CD4-positive, alpha-beta T cell treated with Interleukin-6 for 4 hours (primary cell): Measurements from ENCODE around the gene C21orf91.

Experiments used
- DNase-seq: peaks from one replicate; pipeline ENCODE4 v3.0.0-alpha.2; 2020; ENCODE audit warnings: mixed read lengths

C21orf91 gene

DNA sequence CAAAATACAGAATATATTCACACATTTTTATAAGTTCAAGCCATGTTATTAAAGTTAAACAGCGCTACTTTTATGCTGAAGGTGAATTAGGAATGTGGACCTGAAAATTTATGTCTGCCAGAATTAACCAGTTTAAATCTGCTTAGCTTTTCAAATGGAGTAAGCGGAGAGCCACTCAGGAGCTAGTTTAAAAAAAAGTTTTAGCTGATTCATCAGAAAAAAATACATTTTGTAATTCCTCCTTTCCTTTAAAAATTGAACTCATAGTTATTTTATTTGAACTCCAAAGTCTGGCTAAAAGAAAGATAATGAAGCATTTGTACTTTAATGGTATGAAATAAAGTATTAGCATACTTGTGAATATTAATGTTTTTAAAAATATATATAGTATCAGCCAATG is 21.2 kb downstream of the C21orf91 start:
- no peak for DNase-seq

DNA sequence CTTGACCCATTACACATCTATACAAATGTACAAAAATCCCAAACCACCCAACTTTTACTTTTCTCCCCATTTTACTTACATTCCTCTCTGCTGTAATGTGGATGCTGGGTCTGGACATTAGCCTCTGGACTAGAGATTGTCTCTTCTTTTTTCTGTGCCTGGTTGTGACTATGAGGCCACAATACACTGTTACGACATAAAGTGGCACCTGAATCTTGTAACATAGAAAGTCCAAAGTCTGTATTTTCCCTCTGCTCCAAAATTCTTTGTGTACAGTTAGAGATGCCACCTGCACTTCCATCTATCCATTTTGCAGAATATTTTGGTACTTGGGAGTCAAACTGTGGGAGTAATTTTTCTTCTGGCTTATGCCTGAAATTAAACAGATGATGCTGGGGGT is 22.7 kb downstream of the C21orf91 start:
- DNase-seq: no peak

DNA sequence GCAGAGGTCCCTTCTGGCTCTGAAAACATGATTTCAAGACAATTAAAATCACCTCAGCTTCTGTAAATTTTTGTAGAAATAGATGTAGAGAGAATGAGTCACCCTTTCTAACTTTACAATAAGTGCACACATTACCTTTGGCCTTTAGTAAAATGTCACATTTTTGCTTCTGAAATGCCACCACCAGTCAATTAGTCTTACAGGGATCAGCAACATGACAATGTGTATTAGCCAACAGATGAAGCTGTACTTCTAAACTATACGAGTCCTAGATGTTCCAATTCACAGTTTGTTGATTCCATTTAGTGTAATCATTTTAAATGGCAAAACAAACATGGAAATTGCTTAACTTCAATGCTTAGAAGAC is 23.1 kb downstream of the C21orf91 start:
- DNase-seq: no peak

DNA sequence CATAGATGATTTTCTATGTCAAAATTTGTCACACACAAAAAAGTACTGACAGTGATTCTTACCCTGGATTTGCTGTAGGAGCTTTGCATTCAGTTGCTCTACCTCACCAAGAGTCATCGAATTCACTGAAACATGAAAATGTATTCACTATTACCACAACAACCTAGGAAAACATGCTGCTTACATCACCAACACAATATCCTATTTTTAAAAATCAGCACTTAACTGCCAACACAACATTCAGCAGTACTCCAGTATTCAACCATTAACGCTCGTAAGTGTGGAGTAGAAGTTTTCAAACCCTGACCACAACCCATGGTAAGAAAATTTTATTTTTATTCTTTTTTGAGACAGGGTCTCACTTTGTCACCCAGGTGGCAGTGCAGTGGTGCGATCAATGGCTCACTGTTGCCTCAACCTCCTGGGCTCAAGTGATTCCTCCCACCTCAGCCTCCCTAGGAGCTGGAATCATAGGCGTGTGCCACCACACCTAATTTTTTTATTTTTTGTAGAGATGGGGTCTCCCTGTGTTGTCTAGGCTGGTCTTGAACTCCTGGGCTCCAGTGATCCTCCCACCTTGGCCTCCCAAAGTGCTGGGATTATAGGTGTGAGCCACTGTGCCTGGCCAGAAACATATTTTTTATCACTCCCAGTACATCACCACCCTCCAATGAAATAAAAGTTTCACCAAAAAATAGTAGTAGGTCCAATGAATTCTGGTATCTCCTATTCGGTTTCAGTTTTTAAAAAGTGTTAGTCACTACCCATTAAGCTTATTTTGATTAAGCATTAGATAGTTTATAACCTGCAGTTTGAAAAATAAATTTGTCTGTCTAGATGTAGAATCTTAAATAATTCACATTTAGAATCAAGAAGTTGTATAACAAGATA is 23.8 kb downstream of the C21orf91 start:
- DNase-seq: no peak

DNA sequence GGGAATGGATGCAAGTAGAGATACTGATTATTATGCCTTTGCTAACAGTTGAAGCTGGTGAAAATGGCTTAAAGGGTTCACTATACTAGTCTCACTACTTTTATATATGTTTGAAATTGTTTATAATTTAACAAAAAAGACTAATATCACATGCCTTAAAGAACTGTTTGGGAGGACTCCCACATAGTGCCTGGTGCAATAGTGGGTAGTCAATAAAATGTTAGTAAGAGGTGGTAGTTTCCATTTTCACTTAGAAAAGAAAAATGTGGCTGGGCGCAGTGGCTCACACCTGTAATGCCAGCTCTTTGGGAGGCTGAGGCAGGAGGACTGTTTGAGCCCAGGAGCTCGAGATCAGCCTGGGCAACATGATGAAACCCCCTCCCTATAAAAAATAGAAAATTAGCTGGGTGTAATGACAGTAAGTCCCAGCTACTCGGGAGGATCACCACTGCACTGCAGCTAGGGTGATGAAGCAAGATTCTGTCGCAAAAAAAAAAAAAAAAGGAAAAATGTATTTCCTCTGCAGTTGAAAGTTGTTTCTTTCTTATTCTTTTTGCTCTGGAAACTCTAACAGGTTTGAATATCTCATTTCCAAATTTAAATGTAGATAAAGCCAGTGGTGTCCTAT is 24.5 kb downstream of the C21orf91 start:
- DNase-seq: no peak

DNA sequence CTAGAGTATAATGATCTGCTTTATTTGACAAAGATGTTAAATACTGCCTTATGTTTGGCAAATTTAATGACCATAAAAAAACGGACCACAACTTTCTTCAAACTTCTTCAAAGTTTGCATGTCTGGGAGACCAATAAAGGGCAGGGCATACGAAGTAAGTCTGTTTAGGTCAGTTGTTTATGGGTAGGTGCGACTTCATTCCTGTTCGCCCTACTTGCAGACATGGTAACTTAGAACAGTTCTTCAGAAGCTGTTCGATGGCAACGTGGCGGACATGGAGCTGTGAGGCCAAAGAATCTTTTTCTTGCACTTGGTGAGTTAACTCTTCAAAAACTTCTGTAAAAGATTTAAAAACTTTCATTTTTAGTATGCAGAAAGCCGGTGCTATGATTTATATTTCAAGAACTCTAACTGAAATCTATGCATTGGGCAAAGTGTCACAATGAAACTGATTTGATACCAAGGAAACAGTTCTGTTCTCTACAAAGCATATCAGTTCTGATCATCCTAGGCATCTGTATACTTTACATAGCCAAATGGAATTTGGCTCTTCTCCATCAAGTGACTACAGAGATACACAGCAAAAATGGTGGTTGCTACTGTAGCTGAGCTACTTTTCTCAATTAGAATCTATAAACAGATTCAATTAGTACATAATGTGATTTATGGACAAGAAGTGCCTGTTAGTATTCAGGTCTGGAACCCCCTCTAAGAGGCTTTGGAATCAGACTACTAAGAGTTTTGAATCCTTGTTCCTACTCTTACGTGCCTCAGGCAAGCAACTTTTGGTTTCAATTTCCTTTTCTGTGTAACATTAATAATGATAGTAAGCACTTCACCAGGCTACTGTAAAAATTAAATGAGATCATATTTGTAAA is 25.7 kb downstream of the C21orf91 start:
- no peak for DNase-seq

DNA sequence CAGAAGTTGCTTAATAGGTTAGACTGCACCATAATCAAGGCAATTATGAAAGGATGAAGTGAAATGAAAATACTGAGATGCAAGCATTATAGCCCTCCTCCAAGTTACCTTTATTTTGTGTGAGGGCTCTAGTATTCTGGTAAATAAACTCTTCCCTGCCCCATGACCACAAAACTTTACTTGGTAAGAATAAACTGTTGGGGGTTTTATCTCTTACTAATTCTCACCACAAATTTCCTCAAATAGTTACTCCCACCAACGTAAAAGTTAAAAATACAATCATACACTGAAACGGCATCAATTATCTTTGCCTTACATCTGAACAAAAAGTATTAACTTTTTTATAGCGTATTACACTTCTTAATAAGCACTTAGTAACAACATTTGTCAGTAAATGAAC is 29.5 kb downstream of the C21orf91 start:
- DNase-seq: no peak

DNA sequence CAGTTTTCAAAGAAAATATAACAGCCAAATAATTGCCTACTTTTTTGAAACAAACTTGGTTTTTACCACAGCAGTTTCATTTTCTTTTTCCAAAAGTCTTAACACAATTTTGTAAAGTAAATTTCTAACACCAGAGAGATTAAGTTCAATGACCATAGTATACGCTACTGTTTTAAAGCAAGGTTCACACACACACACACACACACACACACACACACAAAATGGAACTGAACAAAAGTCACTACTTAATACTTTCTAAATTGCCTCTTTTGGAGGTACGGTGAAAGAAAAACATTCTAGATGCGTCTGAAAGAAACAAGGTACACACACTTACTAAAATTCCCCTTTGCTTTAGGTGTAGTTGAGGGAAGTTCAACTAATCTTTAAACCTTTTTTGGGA is 30.1 kb downstream of the C21orf91 start:
- DNase-seq: no peak

DNA sequence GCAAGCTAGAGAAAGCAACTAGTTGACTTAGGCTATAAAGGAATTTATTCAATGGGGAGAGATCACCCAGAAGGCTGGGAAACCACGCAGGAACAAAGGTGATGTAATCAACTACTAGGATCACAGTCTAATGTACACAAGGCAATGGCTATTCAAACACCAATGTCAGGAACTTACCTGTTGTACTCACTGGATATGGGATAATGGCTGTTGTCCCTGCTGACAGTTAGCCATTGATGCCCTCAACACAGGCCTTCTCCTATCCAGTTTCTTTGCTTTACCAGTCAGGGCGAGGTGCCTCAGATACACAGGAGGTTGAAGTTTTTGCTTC is 32.3 kb downstream of the C21orf91 start:
- no peak for DNase-seq

DNA sequence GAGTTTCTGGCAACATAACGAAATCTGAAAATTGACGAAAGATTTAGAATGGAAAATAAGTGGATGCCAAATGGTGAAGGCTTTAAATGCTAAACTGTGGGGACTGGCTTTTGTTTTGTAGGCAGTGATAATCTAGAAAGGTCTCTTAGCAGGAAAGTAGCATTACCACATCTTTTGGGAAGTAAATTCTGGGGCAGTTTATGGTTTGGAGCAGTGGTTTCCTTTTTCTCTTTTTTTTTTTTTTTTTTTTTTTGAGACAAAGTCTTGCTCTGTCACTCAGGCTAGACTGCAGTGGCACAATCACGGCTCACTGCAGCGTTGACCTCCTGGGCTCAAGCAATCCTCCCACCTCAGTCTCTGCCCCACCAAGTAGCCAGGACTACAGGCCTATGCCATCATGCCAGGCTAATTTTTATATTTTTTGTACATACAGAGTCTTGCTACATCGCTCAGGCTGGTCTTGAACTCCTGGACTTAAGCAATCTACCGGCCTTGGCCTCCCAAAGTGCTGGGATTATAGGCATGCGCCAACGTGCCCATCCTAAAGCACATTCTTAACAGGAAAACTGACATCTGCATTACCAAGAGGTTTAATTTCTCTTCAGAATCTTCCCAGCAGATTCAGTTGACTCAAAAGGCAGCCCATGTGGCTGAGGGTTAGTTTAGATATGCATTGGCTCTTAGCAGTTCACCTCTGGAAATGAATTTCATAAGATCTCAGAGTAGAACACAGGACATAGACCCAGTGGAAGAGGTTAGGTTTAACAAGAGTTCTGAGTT is 32.9 kb downstream of the C21orf91 start:
- DNase-seq: no peak

DNA sequence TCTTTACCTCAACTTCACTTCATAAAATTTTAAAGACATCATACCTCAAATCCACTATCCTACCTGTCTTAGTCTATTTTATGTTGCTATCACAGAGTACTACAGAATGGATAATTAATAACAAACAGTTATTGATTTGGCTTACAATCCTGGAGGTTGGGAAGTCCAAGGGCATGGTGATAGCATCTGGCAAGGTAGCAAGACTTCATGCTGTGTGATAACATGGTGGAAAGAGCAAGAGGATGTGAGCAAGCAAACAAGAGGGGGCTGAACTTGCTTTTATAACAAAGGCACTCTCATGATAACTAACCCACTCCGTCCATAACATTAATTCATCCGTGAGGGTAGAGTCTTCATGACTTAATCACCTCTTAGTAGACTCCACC is 33.8 kb downstream of the C21orf91 start:
- no peak for DNase-seq

DNA sequence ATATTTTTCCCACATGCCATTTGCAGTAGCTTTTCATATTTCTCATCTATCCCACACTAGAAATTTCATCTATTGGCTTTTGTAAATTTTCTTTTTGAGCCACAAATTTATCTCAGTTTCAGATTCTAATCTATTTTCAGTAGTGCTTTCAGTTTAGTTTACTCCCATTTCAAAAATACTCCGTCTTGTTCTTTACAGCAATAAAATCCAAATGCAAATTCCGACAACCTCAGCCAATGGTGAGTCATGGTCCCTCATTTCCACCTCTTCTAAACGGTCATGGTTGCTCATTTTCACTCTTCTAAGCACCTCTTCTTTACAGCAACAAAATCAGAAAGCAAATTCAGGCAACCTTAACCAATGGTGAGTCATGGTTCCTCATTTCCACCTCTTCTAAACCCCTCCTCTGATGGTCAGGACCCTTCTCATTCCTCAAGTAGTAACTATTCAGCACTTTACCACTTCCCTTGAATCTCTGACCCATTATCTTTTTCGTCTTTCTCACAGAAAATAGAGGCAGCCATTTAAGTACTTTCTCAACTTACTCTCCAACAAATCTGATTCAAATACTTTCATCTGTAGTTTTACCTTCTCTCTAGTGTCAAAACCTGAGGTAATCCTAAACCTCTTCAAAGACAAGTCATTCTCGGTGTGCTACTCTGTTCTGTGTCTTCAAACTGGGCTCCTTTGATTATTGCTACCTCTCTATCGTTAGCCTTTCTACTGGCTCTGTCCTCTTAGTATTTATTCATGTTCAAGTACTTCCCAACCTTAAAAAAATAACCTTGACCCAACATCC is 34.4 kb downstream of the C21orf91 start:
- peak; percentile 42 for DNase-seq

DNA sequence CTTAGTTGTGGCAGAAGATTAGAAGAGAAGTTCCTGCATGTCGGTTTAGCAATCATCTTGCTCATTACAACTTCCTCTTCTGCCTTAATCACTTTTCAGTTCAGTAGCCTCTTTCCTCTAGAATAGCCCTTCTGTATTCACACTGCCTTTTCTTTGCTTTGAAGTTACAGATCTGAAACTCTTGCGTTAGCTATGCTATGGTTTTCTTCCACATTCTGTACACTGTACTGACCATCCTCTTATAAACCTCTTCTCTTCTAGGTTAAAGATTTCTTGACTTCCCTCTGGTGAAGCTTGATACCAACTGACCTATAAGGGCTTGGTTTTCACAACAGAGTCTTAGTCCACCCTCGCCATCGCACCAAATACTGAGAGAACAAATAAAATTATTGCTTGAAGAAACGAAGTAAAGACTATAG is 35.0 kb downstream of the C21orf91 start:
- DNase-seq: no peak

DNA sequence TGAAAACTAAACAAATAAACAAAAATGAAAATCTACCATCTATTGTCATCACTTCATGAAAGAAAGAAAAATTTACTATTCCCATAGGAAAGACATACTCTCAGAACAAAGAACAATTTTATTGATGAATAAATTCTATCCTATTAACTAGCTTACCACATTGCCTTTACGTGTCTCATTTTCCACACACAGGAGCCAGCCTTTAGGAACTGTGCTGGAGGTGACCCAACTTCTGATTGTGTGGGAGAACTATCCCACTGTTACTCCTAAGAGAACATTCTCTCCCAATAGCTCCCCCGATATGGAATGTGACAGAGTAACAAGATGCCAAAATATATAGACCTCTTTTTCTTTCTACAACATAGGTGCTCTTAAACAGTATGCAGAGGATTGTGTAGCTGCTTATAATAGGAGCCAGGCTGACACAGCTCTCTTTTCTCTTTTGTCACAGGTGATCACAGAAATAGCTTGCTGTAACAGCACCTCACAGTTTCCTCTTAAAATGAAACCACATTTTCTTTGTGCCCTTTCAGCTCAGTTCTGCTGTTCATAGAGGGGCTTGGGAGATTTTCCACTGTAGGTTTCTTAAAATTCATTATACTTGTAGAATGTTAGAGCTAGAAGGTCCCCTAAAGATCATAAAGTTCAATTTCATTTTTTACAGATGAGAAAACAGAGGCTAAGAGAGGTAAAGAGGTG is 35.5 kb downstream of the C21orf91 start:
- peak; percentile 39 for DNase-seq

DNA sequence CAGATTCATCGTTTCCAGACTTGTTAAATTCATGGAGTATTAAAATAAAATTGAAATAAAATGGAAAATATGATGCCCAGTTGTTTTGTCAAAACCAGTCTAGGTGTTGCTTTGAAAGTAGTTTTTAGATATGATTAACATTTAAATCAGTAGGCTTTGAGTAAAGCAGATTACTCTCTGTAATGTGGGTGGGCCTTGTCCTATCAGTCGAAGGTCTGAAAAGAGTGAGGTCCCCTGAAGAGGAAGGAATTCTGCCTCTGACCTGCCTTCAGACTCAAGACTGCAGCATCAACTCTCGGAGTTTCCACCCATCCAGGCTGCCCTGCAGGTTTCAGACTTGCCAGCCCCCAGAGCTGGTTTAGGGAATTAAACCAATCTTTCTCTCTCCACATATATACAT is 36.2 kb downstream of the C21orf91 start:
- DNase-seq: no peak

DNA sequence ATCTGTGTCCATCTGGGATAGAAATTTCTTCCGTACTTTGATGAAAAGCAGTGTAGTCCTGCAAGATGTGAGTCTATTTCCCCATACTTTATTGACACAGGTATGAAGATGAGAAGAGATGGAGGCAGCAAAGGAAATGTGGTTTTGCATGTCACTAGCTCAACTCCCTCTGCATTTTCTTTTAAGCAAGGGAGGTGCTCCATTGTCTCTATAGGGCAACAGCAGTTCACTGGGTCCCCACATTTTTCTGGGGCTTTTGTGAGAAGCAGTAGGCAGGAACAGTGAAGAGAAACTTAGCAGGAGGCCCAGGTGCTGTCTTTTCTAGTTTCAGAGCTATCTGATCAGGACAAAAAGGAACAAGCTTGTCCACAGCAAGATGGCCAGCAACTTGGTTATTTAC is 37.1 kb downstream of the C21orf91 start:
- DNase-seq: peak; percentile 37

DNA sequence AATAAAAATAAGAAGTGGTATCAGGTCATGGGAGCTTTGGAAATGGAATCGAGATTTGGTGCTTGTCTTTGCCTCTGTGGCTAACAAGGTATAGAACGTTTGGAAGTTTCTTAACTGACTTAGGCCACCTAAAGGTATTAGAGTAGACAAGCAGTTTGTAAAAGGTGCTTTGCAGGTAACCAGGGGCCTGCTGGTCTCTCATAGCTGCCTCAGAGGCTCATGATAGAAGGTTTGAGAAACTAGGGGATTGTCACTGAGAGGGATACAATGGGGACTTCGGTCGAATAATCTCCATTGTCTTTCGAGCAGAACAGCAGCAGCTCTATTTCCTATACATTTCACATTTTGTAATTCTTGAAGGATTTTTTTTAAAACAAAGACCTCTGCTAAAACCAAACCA is 37.6 kb downstream of the C21orf91 start:
- DNase-seq: no peak

DNA sequence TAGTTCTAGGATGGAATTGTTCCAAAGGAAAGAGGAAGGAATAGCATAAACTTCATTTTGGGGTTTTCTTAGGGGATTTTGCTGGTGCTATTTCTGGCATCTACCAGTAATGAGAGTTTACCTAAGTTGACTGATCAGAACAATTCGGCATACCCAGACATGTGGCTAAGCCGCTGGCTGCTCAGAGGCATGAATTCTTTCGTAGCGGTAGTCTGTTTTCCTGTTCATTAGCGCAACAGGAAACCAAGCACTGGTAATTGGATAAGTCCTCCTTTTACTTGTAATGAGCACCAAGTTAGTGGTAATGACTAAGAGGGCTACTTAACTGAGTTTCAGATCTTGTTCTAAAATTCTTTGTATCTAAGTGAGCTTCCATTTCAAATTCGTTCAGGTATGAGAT is 38.6 kb downstream of the C21orf91 start:
- peak; percentile 62 for DNase-seq

DNA sequence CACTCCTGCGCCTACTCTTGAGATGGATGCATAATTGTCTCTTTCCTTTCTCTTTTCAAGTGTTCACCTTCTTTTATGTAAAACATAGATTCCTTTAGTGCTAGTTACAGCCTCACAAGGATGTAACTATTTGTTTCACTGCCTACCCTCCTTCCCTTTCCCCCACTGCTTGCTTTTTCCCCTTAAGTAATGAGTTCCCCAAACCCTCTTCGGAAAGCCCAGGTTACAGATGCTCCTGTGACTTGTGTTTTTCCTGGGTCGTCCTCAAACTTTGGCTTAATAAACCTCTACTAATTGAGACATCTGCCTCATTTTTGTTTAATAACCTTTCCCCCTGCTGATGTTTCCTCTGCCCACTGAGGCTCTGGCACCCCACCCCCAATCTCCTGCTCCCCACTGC is 39.2 kb downstream of the C21orf91 start:
- no peak for DNase-seq

DNA sequence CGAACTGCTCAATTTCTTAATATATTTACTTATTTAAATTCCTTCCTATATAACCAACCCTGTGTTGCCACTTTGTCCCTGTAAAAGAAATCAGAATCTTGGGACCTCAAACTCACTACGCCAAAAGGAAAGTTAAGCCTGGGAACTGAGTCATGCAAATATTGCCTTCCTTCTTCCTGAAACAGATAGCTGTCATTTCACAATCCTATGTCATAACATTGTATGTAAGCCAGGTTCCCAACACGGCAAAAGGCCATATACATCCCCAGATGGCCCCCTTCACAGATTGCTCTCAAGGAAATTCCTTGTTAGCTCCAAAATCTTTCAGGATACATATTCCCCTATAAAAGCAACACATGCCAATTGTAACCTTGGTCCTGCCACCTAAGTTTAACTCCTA is 39.7 kb downstream of the C21orf91 start:
- no peak for DNase-seq

DNA sequence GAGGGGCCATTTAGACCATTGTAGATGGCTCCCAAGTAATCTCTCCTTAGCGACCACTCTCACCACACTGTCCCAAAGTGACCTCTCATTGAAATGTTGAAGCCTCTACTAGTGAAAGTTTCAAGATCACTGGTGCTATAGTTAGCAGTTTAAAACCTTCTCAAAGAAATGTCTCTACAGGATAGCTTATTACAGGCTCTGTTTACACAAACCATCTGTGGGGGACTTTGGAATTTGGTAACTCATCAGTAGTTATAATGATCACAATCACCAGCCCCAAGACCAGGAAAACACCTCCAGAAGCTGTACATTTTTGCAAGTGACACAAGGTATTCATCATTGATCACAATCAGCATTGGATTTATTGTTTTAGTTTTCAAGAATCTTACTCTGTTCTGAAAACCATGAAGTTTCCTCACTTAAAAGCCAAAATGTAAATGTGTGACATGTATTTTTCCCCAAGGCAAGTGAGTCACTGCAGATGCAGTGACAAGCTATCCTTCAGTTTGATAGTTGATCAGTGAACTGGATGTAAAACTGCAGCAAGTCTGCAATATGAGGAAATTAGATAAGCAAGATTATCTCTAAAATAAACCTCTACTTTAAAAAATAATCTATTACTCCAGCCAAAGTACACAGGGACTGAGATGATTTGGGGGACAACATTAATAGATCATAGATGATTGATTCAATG is 41.9 kb downstream of the C21orf91 start:
- DNase-seq: no peak
